HG03521 (cell line): ENCODE results near the gene RUNX1.

Experiments
- ATAC-seq: cut with Tn5 transposase; IDR thresholded peaks from one replicate; pipeline ENCODE4 v1.9.1; 2021; ENCODE audit warnings: mild to moderate bottlenecking, moderate library complexity; ENCODE audit not compliant: unreplicated experiment

The RUNX1 gene

GRCh38 chr21:34886240-34887104 lies 162.6 kb downstream of the RUNX1 start:
- no peak for ATAC-seq

GRCh38 chr21:34885626-34886239 lies 163.4 kb downstream of the RUNX1 start:
- no peak for ATAC-seq

- ATAC-seq: no peak
These were observed 164.0 kb downstream of the RUNX1 start for GRCh38 chr21:34885125-34885524.

- no peak for ATAC-seq
These were observed 164.7 kb downstream of the RUNX1 start for GRCh38 chr21:34884346-34884929.

- ATAC-seq: no peak
These were observed 165.4 kb downstream of the RUNX1 start for GRCh38 chr21:34883491-34884271.

GRCh38 chr21:34882719-34883131 lies 166.4 kb downstream of the RUNX1 start:
- ATAC-seq: no peak

- no peak for ATAC-seq
These were observed 167.2 kb downstream of the RUNX1 start for GRCh38 chr21:34881839-34882371.

GRCh38 chr21:34881421-34881820 lies 167.7 kb downstream of the RUNX1 start:
- ATAC-seq: no peak

GRCh38 chr21:34880401-34880800 lies 168.7 kb downstream of the RUNX1 start:
- ATAC-seq: no peak

- ATAC-seq: no peak
These were observed 170.2 kb downstream of the RUNX1 start for GRCh38 chr21:34878940-34879339.

GRCh38 chr21:34878501-34878900 lies 170.6 kb downstream of the RUNX1 start:
- no peak for ATAC-seq

- no peak for ATAC-seq
These were observed 171.5 kb downstream of the RUNX1 start for GRCh38 chr21:34877485-34878128.

- ATAC-seq: no peak
These were observed 173.3 kb downstream of the RUNX1 start for GRCh38 chr21:34875830-34876229.

- no peak for ATAC-seq
These were observed 174.2 kb downstream of the RUNX1 start for GRCh38 chr21:34874684-34875513.

- no peak for ATAC-seq
These were observed 177.8 kb downstream of the RUNX1 start for GRCh38 chr21:34871026-34871908.

GRCh38 chr21:34870246-34870645 lies 178.9 kb downstream of the RUNX1 start:
- ATAC-seq: no peak

- no peak for ATAC-seq
These were observed 179.6 kb downstream of the RUNX1 start for GRCh38 chr21:34869545-34869944.

- ATAC-seq: no peak
These were observed 181.3 kb downstream of the RUNX1 start for GRCh38 chr21:34867785-34868184.
